Stimulated activated naive CD8-positive, alpha-beta T cell treated with anti-CD3 and anti-CD28 coated beads, Interleukin-15, amount 100 ng/mL, for 72 hours (primary cell): Measurements from ENCODE around the gene POFUT2.
A peak's percentile ranks its signal among the peaks of the same experiment; 100 is the strongest.

ENCODE experiments used
- ATAC-seq: fragments of 150-1000 bp; cut with Tn5 transposase; 2 replicates; pipeline ENCODE4 v1.10.0; 2021; ENCODE audit warnings: mild to moderate bottlenecking, moderate library complexity
- DNase-seq, 2 donors: peaks; one replicate each; pipeline ENCODE4 v3.0.0; 2021 to 2022
- H3K27ac Mint-ChIP-seq, 2 donors: one replicate each; pipeline ENCODE4 v1.8.0; 2022; ENCODE audit warnings: mild to moderate bottlenecking in 2 of 2, mixed read lengths in 2 of 2, moderate library complexity in 2 of 2
- H3K27me3 Mint-ChIP-seq: one replicate; pipeline ENCODE4 v1.8.0; 2022; ENCODE audit warnings: mixed read lengths
- H3K4me1 Mint-ChIP-seq: one replicate; pipeline ENCODE4 v1.8.0; 2022; ENCODE audit warnings: mild to moderate bottlenecking, mixed read lengths
- H3K4me3 Mint-ChIP-seq, 2 donors: one replicate each; pipeline ENCODE4 v1.8.0; 2022; ENCODE audit warnings: mild to moderate bottlenecking in 2 of 2, mixed read lengths in 2 of 2, moderate library complexity in 1 of 2
- H3K9me3 Mint-ChIP-seq, 2 donors: one replicate each; pipeline ENCODE4 v1.8.0; 2022; ENCODE audit warnings: mixed read lengths in 2 of 2

The POFUT2 gene, protein sequence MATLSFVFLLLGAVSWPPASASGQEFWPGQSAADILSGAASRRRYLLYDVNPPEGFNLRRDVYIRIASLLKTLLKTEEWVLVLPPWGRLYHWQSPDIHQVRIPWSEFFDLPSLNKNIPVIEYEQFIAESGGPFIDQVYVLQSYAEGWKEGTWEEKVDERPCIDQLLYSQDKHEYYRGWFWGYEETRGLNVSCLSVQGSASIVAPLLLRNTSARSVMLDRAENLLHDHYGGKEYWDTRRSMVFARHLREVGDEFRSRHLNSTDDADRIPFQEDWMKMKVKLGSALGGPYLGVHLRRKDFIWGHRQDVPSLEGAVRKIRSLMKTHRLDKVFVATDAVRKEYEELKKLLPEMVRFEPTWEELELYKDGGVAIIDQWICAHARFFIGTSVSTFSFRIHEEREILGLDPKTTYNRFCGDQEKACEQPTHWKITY

DNA sequence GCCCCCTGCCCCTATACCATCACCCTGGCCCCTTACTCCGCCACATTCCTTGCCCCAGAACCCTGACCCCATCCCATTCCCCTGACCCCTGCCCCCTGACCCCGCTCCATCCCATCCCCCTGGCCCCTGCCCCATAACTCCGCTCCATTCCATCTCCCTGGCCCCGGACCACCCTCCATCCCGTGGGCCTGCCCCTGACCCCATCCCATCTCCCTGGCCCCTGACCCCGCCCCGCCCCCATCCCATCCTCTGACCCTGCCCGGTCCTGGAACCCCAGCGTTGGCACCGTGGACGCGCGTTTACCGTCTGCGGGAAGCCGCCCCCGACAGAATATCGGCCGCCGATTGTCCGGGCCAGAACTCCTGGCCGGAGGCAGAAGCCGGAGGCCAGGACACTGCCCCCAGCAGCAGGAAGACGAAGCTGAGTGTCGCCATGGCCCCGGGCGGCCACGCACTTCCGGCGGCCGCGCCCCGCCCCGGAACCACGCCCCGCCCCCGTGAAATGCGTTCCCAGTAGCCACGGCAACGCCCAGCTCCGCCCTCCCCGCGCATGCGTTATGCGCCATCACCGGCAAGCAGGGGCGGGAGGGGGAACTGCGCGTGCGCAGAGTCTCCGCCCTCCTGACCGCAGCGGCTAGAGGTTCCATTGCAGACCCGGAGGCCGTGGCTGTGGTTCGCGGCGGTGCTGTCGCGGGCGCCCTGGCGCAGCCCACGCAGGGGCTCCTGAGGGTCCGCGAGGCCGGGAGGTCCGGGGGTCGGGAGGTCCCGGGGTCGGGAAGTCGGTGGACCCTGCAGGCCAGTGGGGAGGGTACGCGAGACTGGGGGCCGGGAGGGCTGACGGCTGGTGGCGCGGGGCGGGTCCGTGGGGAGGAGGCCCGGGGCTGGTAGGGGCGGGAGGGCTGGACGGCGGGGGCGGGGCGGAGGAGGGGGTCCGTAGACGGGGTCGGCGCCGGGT lies at the start of gene POFUT2:
Gene POFUT2, minus strand, starts transcription at position 458 of the 954 bp plus-strand sequence. Its CDS starts 24 bp downstream, at position 434.
- peak; percentile 98 to 99 for DNase-seq
- H3K27me3 Mint-ChIP-seq, result no peaks in the 10 kb centered on the region
- no peaks in the 10 kb centered on the region for H3K9me3 Mint-ChIP-seq
- H3K4me3 Mint-ChIP-seq, result peak within 1 kb of the TSS; percentile 81 to 89
- ATAC-seq, result peak; percentile 85
- peaks cover 34% of the 10 kb centered on the region for H3K4me1 Mint-ChIP-seq
- peak within 1 kb of the TSS; percentile 91 to 93 for H3K27ac Mint-ChIP-seq

DNA sequence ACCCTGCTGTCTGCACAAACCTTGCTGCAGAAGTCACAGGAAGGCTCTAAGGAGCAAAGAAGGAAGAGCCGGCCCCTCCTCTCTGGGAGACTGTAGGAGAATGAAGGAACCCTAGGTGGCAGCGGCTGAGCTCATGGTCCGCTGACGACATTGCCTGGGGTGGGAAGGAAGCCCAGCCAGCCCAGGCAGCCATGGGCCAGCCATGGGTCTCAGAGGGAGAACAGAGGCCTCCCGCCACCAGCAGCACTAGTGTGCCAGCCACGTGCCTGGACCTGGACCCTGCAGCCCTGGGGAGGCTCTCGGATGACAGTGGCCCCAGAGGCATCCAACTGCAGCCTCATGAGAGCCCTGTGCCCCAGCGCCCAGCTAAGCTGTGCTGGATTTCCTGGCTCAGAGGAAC lies 49.2 kb upstream of the POFUT2 start:
- no peak overlapping the region for H3K27ac Mint-ChIP-seq
- H3K4me3 Mint-ChIP-seq, result no peak overlapping the region
- peaks cover 0 to 5% of the 10 kb centered on the region in 2 donors for H3K9me3 Mint-ChIP-seq
- DNase-seq, result no peak
- H3K4me1 Mint-ChIP-seq, result no peaks in the 10 kb centered on the region
- peaks cover 8% of the 10 kb centered on the region for H3K27me3 Mint-ChIP-seq
- ATAC-seq, result no peak

DNA sequence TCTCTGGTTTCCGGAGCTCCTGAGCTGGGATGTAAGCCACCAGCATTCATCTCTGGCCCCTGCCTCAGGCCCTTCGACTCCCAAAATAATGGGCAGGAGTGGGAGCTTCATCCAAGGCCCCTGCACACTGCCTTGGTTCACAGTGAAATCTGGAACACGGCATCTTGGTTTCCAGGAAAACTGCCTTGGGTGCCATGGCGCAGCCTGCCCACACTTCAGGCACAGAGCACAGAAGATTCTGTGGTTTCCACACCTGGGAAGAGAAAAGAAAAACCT lies 48.8 kb upstream of the POFUT2 start:
- DNase-seq (no peak), ATAC-seq (no peak)
- peaks cover 4% of the 10 kb centered on the region for H3K27me3 Mint-ChIP-seq
- peak overlapping the region in 1 of 2 donors; percentile 54 for H3K27ac Mint-ChIP-seq
- H3K4me3 Mint-ChIP-seq, result no peak overlapping the region
- peaks cover 0 to 5% of the 10 kb centered on the region in 2 donors for H3K9me3 Mint-ChIP-seq
- H3K4me1 Mint-ChIP-seq, result no peaks in the 10 kb centered on the region

GRCh38 chr21:45335761-45336534 lies 48.3 kb upstream of the POFUT2 start:
- Mint-ChIP-seq H3K4me3 (no peak overlapping the region), H3K27ac (peak overlapping the region in 1 of 2 donors; percentile 54), H3K9me3 (peaks cover 0 to 5% of the 10 kb centered on the region in 2 donors), H3K27me3 (no peaks in the 10 kb centered on the region), H3K4me1 (no peaks in the 10 kb centered on the region)
- no peak for DNase-seq
- peak; percentile 33 for ATAC-seq

GRCh38 chr21:45335151-45335760 lies 47.6 kb upstream of the POFUT2 start:
- Mint-ChIP-seq H3K27me3 (no peaks in the 10 kb centered on the region), H3K9me3 (no peaks in the 10 kb centered on the region), H3K4me3 (no peak overlapping the region), H3K4me1 (no peaks in the 10 kb centered on the region), H3K27ac (no peak overlapping the region)
- no peak for ATAC-seq
- DNase-seq, result no peak

DNA sequence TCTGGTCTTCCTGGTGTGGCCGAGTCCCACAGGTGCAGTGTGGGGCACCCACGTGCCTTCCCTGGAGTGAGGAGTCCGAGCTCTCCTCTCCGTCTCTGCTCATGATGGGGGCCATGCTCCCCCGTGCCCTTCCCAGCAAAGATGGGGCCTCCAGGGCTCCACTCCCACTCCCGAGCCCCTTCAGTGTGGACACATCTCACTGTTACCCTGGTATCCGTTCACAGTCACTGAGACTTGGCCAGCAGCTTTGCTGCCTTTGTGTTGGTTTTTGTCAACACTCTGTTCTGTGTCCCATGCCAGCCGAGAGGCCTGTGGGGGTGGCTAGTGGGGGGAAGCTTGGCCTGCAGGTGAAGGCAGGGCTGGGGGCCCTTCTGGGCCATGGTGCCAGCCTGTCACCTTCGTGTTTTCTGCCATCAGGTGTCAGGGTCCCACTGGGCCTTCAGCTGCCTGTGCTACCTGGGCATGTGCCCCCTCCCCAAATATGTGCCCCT lies 46.9 kb upstream of the POFUT2 start:
- Mint-ChIP-seq H3K4me3 (no peak overlapping the region), H3K9me3 (no peaks in the 10 kb centered on the region), H3K27ac (no peak overlapping the region), H3K4me1 (no peaks in the 10 kb centered on the region), H3K27me3 (no peaks in the 10 kb centered on the region)
- ATAC-seq, result no peak
- no peak for DNase-seq

DNA sequence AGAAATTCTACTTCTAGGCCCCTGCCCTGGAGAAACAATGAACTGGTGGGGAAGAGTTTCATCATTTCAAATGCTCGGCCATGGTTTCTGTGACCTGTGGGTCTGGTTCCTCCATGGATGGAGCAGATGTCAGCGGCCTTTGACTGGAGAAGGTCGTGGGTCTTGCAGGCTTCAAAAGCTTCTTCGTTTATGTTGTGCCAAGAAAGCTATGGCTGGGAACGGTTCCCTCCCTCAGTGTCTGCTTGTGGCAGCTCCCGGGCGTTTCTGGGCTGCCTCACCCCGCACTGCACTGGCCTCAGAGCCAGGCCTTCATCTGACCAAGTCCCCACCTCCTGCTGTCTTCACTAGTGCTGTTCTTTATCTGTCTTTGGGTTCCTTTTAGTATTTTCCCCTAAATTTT lies 46.4 kb upstream of the POFUT2 start:
- no peak for ATAC-seq
- H3K4me1 Mint-ChIP-seq, result no peaks in the 10 kb centered on the region
- DNase-seq, result no peak
- no peaks in the 10 kb centered on the region for H3K9me3 Mint-ChIP-seq
- no peak overlapping the region for H3K27ac Mint-ChIP-seq
- no peak overlapping the region for H3K4me3 Mint-ChIP-seq
- no peaks in the 10 kb centered on the region for H3K27me3 Mint-ChIP-seq

- Mint-ChIP-seq H3K9me3 (no peaks in the 10 kb centered on the region), H3K27ac (no peak overlapping the region), H3K4me1 (no peaks in the 10 kb centered on the region), H3K27me3 (no peaks in the 10 kb centered on the region), H3K4me3 (no peak overlapping the region)
- no peak for DNase-seq
- no peak for ATAC-seq
Observed at GRCh38 chr21:45333583-45334121, 46.0 kb upstream of the POFUT2 start.

- Mint-ChIP-seq H3K4me1 (no peaks in the 10 kb centered on the region), H3K4me3 (no peak overlapping the region), H3K27me3 (no peaks in the 10 kb centered on the region), H3K27ac (no peak overlapping the region), H3K9me3 (no peaks in the 10 kb centered on the region)
- ATAC-seq (no peak), DNase-seq (no peak)
Observed at GRCh38 chr21:45332981-45333582, 45.4 kb upstream of the POFUT2 start.

DNA sequence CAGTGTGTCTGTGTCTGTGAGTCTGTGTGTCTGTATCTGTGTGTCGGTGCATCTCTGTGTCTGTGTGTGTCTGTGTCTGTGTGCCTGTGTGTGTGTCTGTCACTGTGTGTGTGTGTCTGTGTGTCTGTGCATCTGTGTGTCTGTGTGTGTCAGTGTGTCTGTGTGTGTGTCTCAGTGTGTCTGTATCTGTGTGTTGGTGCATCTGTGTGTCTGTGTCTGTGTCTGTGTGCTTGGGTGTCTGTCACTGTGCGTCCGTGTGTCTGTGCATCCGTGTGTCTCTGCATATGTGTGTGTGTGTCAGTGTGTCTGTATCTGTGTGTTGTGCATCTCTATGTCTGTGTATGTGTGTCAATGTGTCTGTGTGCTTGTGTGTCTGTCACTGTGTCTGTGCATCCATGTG lies 44.7 kb upstream of the POFUT2 start:
- no peak for ATAC-seq
- H3K27me3 Mint-ChIP-seq, result no peaks in the 10 kb centered on the region
- H3K4me3 Mint-ChIP-seq, result no peak overlapping the region
- DNase-seq, result no peak
- no peak overlapping the region for H3K27ac Mint-ChIP-seq
- H3K4me1 Mint-ChIP-seq, result no peaks in the 10 kb centered on the region
- H3K9me3 Mint-ChIP-seq, result no peaks in the 10 kb centered on the region

DNA sequence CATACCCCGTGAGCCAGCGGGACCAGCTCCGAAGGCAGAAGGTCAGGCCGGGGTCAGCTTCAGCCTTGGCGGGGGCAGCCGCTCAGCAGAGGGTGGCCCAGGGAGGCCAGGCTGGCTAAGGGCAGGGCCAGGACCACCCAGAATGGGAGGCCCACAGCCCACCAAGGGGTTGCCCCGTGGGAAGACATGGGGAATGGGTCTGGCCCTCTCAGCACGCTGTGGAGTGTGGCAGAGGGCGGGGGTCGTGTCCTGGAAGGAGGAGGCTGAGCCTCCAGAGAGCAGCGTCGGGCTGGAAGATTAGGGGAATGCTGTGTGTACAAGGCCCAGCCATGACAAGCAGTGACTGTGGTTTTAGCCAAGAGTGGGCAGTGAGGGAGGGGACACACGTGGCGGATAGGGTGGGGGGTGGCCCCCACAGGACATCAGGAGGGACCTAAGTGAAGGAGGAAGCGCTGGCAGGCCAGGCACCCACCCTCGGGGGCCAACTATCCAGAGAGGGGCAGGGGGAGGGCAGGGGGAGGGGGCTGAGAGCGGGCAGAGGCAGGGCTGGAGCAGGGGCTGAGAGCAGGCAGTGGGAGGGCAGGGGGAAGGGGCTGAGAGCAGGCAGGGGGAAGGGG lies 43.9 kb upstream of the POFUT2 start:
- no peaks in the 10 kb centered on the region for H3K9me3 Mint-ChIP-seq
- ATAC-seq (no peak), DNase-seq (no peak)
- H3K27me3 Mint-ChIP-seq, result no peaks in the 10 kb centered on the region
- peaks cover 6% of the 10 kb centered on the region for H3K4me1 Mint-ChIP-seq
- no peak overlapping the region for H3K27ac Mint-ChIP-seq
- H3K4me3 Mint-ChIP-seq, result no peak overlapping the region

DNA sequence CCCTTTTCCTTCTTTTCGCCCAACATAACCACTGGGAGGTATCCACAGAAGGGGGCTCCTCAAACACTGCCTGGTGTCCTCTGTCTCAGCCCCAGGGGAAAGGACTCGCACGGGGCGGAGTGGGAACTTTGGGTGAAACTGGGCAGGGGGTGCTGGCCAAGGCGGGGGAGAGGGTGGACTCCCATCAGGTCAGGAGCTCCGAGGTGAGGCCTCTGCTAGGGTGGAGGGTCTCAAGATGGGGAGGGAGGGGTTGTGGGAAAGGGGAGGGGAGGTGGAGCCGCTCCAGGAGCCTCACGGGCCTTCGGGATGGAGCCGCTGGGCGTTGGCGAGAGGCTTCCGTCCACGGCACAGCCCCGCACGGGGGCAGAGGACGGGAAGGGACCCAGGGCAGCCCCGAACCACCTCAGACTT lies 43.2 kb upstream of the POFUT2 start:
- Mint-ChIP-seq H3K4me3 (no peak overlapping the region), H3K9me3 (no peaks in the 10 kb centered on the region), H3K27me3 (no peaks in the 10 kb centered on the region), H3K27ac (peak overlapping the region in 1 of 2 donors; percentile 3), H3K4me1 (peaks cover 12% of the 10 kb centered on the region)
- DNase-seq (no peak), ATAC-seq (no peak)

GRCh38 chr21:45330075-45330781 lies 42.5 kb upstream of the POFUT2 start:
- H3K27ac Mint-ChIP-seq, result no peak overlapping the region
- H3K4me3 Mint-ChIP-seq, result no peak overlapping the region
- DNase-seq, result no peak
- peaks cover 18% of the 10 kb centered on the region for H3K4me1 Mint-ChIP-seq
- ATAC-seq, result peak; percentile 21
- no peaks in the 10 kb centered on the region for H3K9me3 Mint-ChIP-seq
- no peaks in the 10 kb centered on the region for H3K27me3 Mint-ChIP-seq
